Endodermal cell (in vitro differentiated cells): Measurements from ENCODE around the gene EYS. TPM values are rescaled to one million over a fixed set of nuclear protein-coding genes. Genes with fewer than 3 reads are reported as not detected.
"Not testable (repeated sequence)": the region's sequence is repeated elsewhere in the genome, so short reads cannot be mapped to it uniquely, and the experiment has no call there.

Experiments used
- DNase-seq: peaks from one replicate; pipeline ENCODE4 v3.0.0-alpha.2; 2017
- H3K27ac ChIP-seq: 2 replicates; pipeline ENCODE4 v1.5.1; 2013; ENCODE audit warnings: mild to moderate bottlenecking, low read depth, low read length, moderate library complexity
- H3K27me3 ChIP-seq: 2 replicates; pipeline ENCODE4 v1.6.1; 2013; ENCODE audit warnings: mild to moderate bottlenecking, low read length, moderate library complexity; ENCODE audit not compliant: insufficient read depth, control insufficient read depth, poor library complexity, severe bottlenecking
- H3K36me3 ChIP-seq: 2 replicates; pipeline ENCODE4 v1.7.0; 2013; ENCODE audit warnings: mild to moderate bottlenecking, low read length, moderate library complexity; ENCODE audit not compliant: control insufficient read depth, insufficient read depth
- H3K4me1 ChIP-seq: one replicate; pipeline ENCODE4 v1.7.0; 2013; ENCODE audit warnings: low read length; ENCODE audit not compliant: control insufficient read depth, insufficient read depth
- H3K4me3 ChIP-seq: 2 replicates; pipeline ENCODE4 v1.5.1; 2013; ENCODE audit warnings: mild to moderate bottlenecking, low read length, moderate library complexity
- H3K9ac ChIP-seq: 2 replicates; pipeline ENCODE4 v1.6.1; 2013; ENCODE audit warnings: mild to moderate bottlenecking, low read length, moderate library complexity; ENCODE audit not compliant: poor library complexity, severe bottlenecking; ENCODE audit errors: extremely low read depth
- H3K9me3 ChIP-seq: 2 replicates; pipeline ENCODE4 v1.6.1; 2013; ENCODE audit warnings: mild to moderate bottlenecking, low read length, moderate library complexity; ENCODE audit not compliant: control insufficient read depth
- H3K27ac Mint-ChIP-seq: 2 replicates; pipeline ENCODE4 v1.8.0; 2020; ENCODE audit warnings: mixed read lengths
- H3K27me3 Mint-ChIP-seq: 2 replicates; pipeline ENCODE4 v1.8.0; 2021; ENCODE audit warnings: mild to moderate bottlenecking, mixed read lengths; ENCODE audit not compliant: insufficient read depth
- H3K36me3 Mint-ChIP-seq: 2 replicates; pipeline ENCODE4 v1.8.0; 2020; ENCODE audit warnings: low read depth, mixed read lengths
- H3K4me1 Mint-ChIP-seq: 2 replicates; pipeline ENCODE4 v1.8.0; 2020; ENCODE audit warnings: mixed read lengths
- H3K4me3 Mint-ChIP-seq: 2 replicates; pipeline ENCODE4 v1.8.0; 2020; ENCODE audit warnings: mild to moderate bottlenecking, moderate library complexity, mixed read lengths
- H3K9me3 Mint-ChIP-seq: 2 replicates; pipeline ENCODE4 v1.8.0; 2020; ENCODE audit warnings: mild to moderate bottlenecking, mixed read lengths
- CTCF ChIP-seq: fragments of 200-600 bp; sonication (generic); conservative IDR thresholded peaks from 2 replicates; pipeline ENCODE4 v1.5.0; 2021; ENCODE audit warnings: antibody characterized with exemption, mild to moderate bottlenecking
- WGBS, 2 experiments: methylation state at CpG; one replicate each; pipeline versions ENCODE4 v1.1.5 to v1.1.7; 2013; ENCODE audit warnings: missing lambda C conversion rate in 2 of 2, mixed read lengths in 1 of 2; ENCODE audit not compliant: insufficient coverage in 1 of 2, insufficient read length in 1 of 2; 5-methylcytosine and 5-hydroxymethylcytosine counted together
- total RNA-seq, 2 donors: library from RNA; stranded (reverse); fragmentation: NEBNext Ultra II Directional in 1 of 2; extraction: Animal tissue kit (Norgen Biotek cat#: 25700) in 1 of 2; gene quantifications; 2 replicates in 1 of 2; 3 replicates in 1 of 2; pipeline ENCODE4 v1.2.1, GENCODE V29; 2021

Gene EYS
- total RNA-seq, 2 donors from 2014 or later: 0.31 to 0.70 TPM

- Mint-ChIP-seq H3K9me3 (no peaks in the 10 kb centered on the region), H3K27me3 (no peaks in the 10 kb centered on the region), H3K36me3 (no peaks in the 10 kb centered on the region), H3K4me3 (no peak overlapping the region), H3K4me1 (peaks cover 4% of the 10 kb centered on the region), H3K27ac (no peak overlapping the region)
- TF ChIP-seq CTCF: no peak
- H3K27ac ChIP-seq: no peak overlapping the region
- H3K36me3 ChIP-seq: no peaks in the 10 kb centered on the region
- no peaks in the 10 kb centered on the region for H3K9me3 ChIP-seq
- H3K4me3 ChIP-seq: no peak overlapping the region
- 71 to 95% methylated on average over 1 of the region's 1 CpG for WGBS, 2 experiments
- H3K4me1 ChIP-seq: no peaks in the 10 kb centered on the region
- DNase-seq: no peak
- H3K27me3 ChIP-seq: no peaks in the 10 kb centered on the region
- H3K9ac ChIP-seq: no peak overlapping the region
These were observed 73.5 kb downstream of the EYS start for GRCh38 chr6:65633501-65633900.

GRCh38 chr6:65631711-65632110, 75.3 kb downstream of the EYS start:
- no peak for DNase-seq
- Mint-ChIP-seq H3K27ac (no peak overlapping the region), H3K27me3 (no peaks in the 10 kb centered on the region), H3K9me3 (peaks cover 5% of the 10 kb centered on the region), H3K4me3 (no peak overlapping the region), H3K36me3 (no peaks in the 10 kb centered on the region), H3K4me1 (peaks cover 3% of the 10 kb centered on the region)
- 91% methylated on average over 2 of the region's 2 CpGs; no CpG with 5 or more reads in 1 of the 2 experiments for WGBS, 2 experiments
- no peak overlapping the region for H3K27ac ChIP-seq
- H3K4me3 ChIP-seq: no peak overlapping the region
- H3K36me3 ChIP-seq: no peaks in the 10 kb centered on the region
- H3K4me1 ChIP-seq: no peaks in the 10 kb centered on the region
- no peaks in the 10 kb centered on the region for H3K9me3 ChIP-seq
- no peaks in the 10 kb centered on the region for H3K27me3 ChIP-seq
- H3K9ac ChIP-seq: no peak overlapping the region
- TF ChIP-seq CTCF: no peak

DNA sequence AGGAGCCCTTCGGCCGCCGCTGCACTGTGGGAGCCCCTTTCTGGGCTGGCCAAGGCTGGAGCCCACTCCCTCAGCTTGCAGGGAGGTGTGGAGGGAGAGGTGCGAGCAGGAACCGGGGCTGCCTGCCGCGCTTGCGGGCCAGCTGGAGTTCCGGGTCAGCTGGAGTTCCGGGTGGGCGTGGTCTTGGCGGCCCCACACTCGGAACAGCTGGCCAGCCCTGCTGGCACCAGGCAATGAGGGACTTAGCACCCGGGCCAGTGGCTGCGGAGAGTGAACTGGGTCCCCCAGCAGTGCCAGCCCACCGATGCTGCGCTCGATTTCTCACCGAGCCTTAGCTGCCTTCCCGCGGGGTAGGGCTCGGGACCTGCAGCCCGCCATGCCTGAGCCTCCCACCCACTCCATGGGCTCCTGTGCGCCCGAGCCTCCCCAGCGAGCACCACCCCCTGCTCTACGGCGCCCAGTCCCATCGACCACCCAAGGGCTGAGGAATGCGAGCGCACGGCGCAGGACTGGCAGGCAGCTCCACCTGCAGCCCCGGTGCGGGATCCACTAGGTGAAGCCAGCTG, 79.5 kb downstream of the EYS start:
- H3K27me3 Mint-ChIP-seq, H3K9me3 ChIP-seq, H3K4me1 ChIP-seq, H3K9me3 Mint-ChIP-seq, H3K27ac ChIP-seq, H3K4me3 Mint-ChIP-seq, H3K27me3 ChIP-seq, H3K4me1 Mint-ChIP-seq, H3K27ac Mint-ChIP-seq, DNase-seq, H3K36me3 ChIP-seq, H3K9ac ChIP-seq, H3K36me3 Mint-ChIP-seq, H3K4me3 ChIP-seq: not testable (repeated sequence)
- 92% methylated on average over 26 of the region's 35 CpGs; no CpG with 5 or more reads in 1 of the 2 experiments for WGBS, 2 experiments

- no peaks in the 10 kb centered on the region for H3K27me3 Mint-ChIP-seq
- WGBS, 2 experiments: 89 to 100% methylated on average over 1 to 5 of the region's 5 CpGs
- H3K27ac Mint-ChIP-seq: no peak overlapping the region
- H3K9ac ChIP-seq: no peak overlapping the region
- no peaks in the 10 kb centered on the region for H3K4me1 Mint-ChIP-seq
- no peak overlapping the region for H3K4me3 Mint-ChIP-seq
- H3K4me1 ChIP-seq: no peaks in the 10 kb centered on the region
- DNase-seq: no peak
- H3K36me3 ChIP-seq: no peaks in the 10 kb centered on the region
- no peaks in the 10 kb centered on the region for H3K36me3 Mint-ChIP-seq
- TF ChIP-seq CTCF: no peak
- H3K4me3 ChIP-seq: no peak overlapping the region
- no peaks in the 10 kb centered on the region for H3K27me3 ChIP-seq
- H3K9me3 ChIP-seq: no peaks in the 10 kb centered on the region
- H3K27ac ChIP-seq: no peak overlapping the region
- peaks cover 5% of the 10 kb centered on the region for H3K9me3 Mint-ChIP-seq
These were observed 80.0 kb downstream of the EYS start for GRCh38 chr6:65627015-65627414.
